Measurements from ENCODE around the gene PDE3A.
A peak's percentile ranks its signal among the peaks of the same experiment; 100 is the strongest.

PDE3A gene

GRCh38 chr12:20426957-20427356 is 58.6 kb downstream of the PDE3A start:
- no peak for FAIRE-seq

GRCh38 chr12:20429852-20430251 is 61.5 kb downstream of the PDE3A start:
- peak; percentile 79 for FAIRE-seq

GRCh38 chr12:20432290-20432689 is 64.0 kb downstream of the PDE3A start:
- FAIRE-seq: no peak

- no peak for FAIRE-seq
These were observed 66.7 kb downstream of the PDE3A start for GRCh38 chr12:20434996-20435395.

GRCh38 chr12:20436316-20436715 is 68.0 kb downstream of the PDE3A start:
- FAIRE-seq: no peak

GRCh38 chr12:20438299-20438779 is 70.0 kb downstream of the PDE3A start:
- no peak for FAIRE-seq

GRCh38 chr12:20439626-20440025 is 71.3 kb downstream of the PDE3A start:
- no peak for FAIRE-seq

- FAIRE-seq: no peak
These were observed 72.1 kb downstream of the PDE3A start for GRCh38 chr12:20440408-20440807.

- no peak for FAIRE-seq
These were observed 74.0 kb downstream of the PDE3A start for GRCh38 chr12:20442322-20442721.

- FAIRE-seq: no peak
These were observed 74.9 kb downstream of the PDE3A start for GRCh38 chr12:20443255-20443654.

GRCh38 chr12:20443792-20444191 is 75.5 kb downstream of the PDE3A start:
- no peak for FAIRE-seq

GRCh38 chr12:20444595-20445170 is 76.3 kb downstream of the PDE3A start:
- no peak for FAIRE-seq

GRCh38 chr12:20445687-20446086 is 77.3 kb downstream of the PDE3A start:
- FAIRE-seq: no peak

GRCh38 chr12:20446836-20447235 is 78.5 kb downstream of the PDE3A start:
- no peak for FAIRE-seq

- no peak for FAIRE-seq
These were observed 80.4 kb downstream of the PDE3A start for GRCh38 chr12:20448781-20449180.

- FAIRE-seq: no peak
These were observed 82.3 kb downstream of the PDE3A start for GRCh38 chr12:20450591-20451180.

GRCh38 chr12:20451761-20452160 is 83.4 kb downstream of the PDE3A start:
- FAIRE-seq: no peak

GRCh38 chr12:20452496-20453010 is 84.2 kb downstream of the PDE3A start:
- FAIRE-seq: no peak

GRCh38 chr12:20453756-20454310 is 85.5 kb downstream of the PDE3A start:
- no peak for FAIRE-seq

- peak; percentile 76 for FAIRE-seq
These were observed 86.8 kb downstream of the PDE3A start for GRCh38 chr12:20455001-20455706.

- FAIRE-seq: no peak
These were observed 89.2 kb downstream of the PDE3A start for GRCh38 chr12:20457582-20457981.

- FAIRE-seq: no peak
These were observed 89.7 kb downstream of the PDE3A start for GRCh38 chr12:20458011-20458410.

- no peak for FAIRE-seq
These were observed 91.6 kb downstream of the PDE3A start for GRCh38 chr12:20459920-20460319.

- FAIRE-seq: no peak
These were observed 92.6 kb downstream of the PDE3A start for GRCh38 chr12:20460956-20461355.
